OCI-LY7 (cell line): ENCODE data around the gene TMEM8B.

ENCODE experiments used
- EZH2phosphoT487 ChIP-seq: fragments of 200-600 bp; sonication (generic); IDR thresholded peaks from 2 replicates; pipeline ENCODE4 v1.6.1; 2018; ENCODE audit warnings: low read depth, borderline replicate concordance, mild to moderate bottlenecking, mixed run types, antibody characterized with exemption, low read length, moderate library complexity, mixed read lengths
- TF ChIP-seq, protein P1 (sequence below): fragments of 200-600 bp; sonication (generic); conservative IDR thresholded peaks from 2 replicates; pipeline ENCODE4 v1.5.1; 2014; ENCODE audit warnings: mild to moderate bottlenecking, antibody characterized with exemption, low read length, moderate library complexity, mixed read lengths

GRCh38 chr9:35806101-35806500, 22.9 kb upstream of the TMEM8B start:
- TF ChIP-seq, protein P1, sequence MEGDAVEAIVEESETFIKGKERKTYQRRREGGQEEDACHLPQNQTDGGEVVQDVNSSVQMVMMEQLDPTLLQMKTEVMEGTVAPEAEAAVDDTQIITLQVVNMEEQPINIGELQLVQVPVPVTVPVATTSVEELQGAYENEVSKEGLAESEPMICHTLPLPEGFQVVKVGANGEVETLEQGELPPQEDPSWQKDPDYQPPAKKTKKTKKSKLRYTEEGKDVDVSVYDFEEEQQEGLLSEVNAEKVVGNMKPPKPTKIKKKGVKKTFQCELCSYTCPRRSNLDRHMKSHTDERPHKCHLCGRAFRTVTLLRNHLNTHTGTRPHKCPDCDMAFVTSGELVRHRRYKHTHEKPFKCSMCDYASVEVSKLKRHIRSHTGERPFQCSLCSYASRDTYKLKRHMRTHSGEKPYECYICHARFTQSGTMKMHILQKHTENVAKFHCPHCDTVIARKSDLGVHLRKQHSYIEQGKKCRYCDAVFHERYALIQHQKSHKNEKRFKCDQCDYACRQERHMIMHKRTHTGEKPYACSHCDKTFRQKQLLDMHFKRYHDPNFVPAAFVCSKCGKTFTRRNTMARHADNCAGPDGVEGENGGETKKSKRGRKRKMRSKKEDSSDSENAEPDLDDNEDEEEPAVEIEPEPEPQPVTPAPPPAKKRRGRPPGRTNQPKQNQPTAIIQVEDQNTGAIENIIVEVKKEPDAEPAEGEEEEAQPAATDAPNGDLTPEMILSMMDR, result no peak
- TF ChIP-seq EZH2phosphoT487, result no peak
